ENCODE measurements around the gene EDEM1. TPM values are rescaled to one million over a fixed set of nuclear protein-coding genes. Genes with fewer than 3 reads are reported as not detected.

The EDEM1 gene
- total RNA-seq, 1 donor from 2014 or later: 15.3 TPM

DNA sequence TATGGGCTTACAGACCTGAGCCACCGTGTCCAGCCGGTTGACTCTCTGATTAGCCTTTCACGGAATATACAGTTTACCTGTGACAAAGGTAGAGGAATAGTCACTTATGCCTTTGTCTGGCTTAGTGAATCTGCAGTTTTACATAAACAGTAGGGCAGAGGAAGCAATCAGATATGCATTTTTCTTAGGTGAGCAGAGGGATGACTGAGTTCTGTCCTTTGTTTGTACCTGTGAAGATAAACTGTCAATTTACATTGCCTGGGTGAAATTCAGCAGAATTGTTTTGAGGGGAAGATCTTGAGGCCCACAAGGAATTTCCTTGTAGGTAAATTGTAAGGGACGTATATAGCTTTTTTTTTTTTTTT lies 10.8 kb downstream of the EDEM1 start:
- DNase-seq (ENCODE audit: low read depth in 2 of 2): no peak

DNA sequence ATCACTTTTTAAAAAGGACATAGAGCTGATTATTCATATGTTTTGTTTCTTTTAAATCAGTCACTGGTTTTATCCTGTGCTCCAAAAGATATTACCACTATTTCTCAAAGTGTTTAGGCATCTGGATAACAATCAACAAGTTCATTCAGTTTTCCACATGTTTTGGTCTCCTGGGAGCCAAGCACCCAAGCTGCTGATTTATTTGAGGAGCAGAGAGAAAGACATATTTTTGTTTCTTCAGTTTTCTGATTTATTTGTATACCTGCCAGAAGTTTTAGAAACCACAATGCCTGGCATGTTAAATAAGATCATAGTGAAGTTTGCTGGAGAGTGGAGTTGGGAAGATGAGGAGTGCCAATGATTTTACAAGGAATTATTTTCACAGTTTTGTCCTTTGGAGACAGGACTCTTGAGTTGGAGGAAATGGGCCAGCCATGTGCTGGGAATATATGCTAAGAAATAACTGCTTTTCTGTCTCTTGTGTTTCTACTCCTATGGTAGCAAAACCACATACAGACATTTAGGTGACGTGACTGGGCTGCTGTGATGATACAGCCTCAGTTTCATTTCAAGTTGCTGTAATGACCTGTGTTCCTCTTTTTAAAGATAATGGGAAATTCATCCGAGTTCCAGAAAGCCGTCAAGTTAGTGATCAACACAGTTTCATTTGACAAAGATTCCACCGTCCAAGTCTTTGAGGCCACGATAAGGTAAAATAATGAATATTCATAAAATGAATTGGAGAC lies 11.7 kb downstream of the EDEM1 start:
- DNase-seq (ENCODE audit: low read depth in 2 of 2): no peak

DNA sequence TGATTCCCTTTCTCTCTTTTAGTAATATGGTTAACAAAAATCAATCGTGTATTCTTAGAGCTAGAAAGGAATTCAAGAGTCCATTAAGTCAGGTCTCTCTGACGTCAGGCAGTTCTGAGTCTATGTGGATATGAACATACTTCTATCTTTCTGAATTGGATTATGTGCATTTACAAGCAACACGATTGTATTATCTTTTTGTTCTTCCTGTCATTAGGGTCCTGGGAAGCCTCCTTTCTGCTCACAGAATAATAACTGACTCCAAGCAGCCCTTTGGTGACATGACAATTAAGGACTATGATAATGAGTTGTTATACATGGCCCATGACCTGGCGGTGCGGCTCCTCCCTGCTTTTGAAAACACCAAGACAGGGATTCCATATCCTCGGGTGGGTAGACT lies 14.0 kb downstream of the EDEM1 start:
- no peak for DNase-seq (ENCODE audit: low read depth in 2 of 2)

DNA sequence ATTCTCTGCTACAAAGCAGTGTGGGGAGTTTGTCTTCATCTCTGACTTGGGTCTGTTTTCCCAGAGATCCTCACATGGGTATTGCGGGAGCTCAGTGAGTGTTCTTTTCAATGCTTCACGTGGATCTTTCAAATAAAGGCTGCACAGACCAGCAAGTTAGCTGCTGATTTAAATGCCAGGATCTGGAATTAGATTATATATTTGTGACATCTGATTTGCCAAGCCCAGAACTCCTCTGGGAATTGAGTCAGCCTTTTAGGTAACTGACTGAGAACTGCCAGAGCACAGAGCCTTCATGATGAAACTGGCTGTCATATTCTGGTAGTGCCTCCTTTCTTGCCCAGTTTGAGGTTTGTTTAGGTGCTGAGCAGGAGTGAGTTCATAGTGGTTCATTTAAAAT lies 14.7 kb downstream of the EDEM1 start:
- no peak for DNase-seq (ENCODE audit: low read depth in 2 of 2)

DNA sequence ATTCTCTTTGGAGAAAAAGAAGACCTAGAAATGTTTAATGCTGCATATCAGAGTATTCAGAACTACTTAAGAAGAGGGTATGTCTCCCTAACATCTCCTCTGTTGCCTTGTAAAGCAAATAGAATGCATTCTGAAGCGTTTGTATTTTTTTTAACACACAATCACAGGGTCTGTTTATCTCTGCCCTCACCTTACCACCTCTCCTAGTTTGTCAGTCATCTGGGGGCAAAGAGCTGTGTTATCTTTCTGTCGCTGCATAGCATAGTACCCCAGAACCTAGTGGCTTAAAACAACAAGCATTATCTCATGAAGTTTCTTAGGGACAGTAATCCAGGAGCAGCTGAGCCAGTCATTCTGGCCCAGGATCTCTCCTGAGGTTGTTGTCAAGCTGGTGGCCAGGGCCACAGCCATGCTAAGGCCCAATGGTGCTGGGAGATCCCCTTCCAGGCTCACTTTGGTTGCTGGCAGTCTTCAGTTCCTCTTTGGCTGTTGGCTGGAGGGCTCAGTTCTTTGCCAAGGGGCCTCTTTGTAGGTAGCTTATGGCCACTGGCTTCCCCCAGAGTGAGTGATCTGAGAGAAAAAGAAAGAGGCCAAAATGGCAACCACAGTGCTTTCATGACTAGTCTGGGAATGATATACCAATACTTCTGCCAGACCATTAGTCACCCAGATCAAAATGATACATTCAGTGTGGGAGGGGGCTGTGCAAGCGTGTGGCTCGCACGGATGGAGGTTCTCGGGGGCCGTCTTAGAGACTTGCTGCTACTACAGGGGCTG lies 17.8 kb downstream of the EDEM1 start:
- no peak for DNase-seq (ENCODE audit: low read depth in 2 of 2)

DNA sequence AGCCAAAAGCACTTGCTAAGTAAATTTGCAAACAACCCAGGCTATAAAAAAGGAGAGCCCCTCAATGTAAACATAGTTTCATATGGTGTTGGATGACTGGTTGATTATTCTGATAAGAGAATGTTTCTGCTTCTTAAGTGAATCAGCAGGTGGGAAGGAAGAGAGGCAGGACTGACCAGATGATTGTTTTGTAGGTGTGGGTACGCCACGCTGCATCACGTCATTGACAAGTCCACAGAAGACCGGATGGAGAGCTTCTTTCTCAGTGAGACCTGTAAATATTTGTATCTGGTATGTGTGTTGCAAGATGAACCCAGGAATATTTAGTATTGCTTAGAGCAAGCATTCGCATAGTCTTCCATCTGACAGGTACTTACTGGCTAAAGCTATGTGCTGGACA lies 23.4 kb downstream of the EDEM1 start:
- no peak for DNase-seq (ENCODE audit: low read depth in 2 of 2)

DNA sequence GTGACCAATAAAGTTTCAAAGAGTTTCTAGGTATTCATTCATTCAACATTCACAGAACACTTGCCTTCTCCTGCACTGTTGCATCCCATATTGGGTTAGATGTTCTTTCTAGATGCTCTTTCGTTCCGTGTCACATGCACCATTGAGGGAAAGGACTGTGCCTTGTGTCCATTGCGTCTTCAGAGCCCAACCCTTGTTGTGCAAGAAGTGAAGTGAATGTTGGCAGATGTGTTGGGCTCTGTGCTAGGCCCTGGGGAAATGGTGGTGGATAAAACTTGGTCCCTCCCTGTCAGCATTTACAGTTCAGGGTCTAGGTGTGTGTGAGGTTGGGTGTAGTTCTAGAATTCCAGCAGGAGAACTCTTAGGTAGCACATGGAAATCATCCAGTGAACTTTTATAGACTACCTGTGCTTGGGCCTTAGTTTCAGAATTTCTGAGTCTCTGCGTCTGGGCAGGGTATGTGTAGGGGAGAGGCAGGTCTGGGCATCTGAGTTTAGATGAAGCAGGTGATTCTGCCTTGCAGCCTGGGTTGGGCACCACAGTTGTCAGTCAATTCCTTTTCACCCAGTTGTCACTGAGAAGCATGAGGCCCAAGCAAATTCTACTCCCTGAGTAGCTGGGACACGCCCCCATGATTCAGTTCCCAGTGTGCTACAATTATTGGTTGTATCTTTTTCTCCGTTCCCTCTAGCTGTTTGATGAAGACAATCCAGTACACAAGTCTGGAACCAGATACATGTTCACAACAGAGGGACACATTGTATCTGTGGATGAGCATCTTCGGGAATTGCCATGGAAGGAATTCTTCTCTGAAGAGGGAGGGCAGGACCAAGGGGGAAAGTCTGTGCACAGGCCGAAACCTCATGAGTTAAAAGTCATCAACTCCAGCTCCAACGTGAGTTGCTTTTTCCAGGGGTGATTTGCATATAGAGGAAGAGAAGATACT lies 25.4 kb downstream of the EDEM1 start:
- DNase-seq (ENCODE audit: low read depth in 2 of 2): no peak

DNA sequence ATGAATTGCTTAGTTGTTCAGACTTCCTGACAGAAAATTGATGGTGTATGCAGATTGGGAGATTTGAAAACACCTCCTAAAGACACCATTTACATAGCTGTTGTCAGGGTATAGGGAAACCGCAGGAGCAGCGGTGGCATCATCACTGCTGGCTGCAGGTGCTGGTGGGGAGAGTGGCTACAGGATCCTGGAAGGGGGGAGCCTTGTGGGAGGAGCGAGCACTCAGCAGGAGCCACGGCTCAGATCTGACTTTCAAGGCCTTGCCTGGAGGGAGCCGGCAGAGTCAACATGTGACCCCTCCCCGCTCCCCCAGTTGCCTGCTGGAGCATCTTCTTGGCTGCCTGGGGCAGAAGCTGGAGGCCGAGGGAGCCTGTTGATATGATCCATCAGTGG lies 26.1 kb downstream of the EDEM1 start:
- DNase-seq (ENCODE audit: low read depth in 2 of 2): no peak

DNA sequence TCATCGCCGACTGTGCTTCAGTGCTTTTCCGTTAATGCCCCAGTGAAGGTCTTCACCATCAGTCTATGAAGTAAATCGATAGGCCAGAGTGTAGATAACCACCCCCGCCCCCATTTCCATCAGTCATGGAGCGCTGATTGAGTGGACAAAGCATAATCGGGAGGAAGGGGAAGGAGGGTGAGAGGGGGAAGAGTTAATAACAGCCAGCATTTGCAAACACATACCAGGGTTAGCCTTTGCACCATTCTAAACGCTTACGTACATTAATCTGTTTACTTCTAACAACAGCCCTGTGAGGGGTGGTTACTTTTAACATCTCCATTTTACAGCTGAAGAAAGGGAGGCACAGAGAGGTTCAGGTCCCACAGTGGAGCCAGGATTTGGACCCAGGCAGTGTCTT lies 26.8 kb downstream of the EDEM1 start:
- no peak for DNase-seq (ENCODE audit: low read depth in 2 of 2)

DNA sequence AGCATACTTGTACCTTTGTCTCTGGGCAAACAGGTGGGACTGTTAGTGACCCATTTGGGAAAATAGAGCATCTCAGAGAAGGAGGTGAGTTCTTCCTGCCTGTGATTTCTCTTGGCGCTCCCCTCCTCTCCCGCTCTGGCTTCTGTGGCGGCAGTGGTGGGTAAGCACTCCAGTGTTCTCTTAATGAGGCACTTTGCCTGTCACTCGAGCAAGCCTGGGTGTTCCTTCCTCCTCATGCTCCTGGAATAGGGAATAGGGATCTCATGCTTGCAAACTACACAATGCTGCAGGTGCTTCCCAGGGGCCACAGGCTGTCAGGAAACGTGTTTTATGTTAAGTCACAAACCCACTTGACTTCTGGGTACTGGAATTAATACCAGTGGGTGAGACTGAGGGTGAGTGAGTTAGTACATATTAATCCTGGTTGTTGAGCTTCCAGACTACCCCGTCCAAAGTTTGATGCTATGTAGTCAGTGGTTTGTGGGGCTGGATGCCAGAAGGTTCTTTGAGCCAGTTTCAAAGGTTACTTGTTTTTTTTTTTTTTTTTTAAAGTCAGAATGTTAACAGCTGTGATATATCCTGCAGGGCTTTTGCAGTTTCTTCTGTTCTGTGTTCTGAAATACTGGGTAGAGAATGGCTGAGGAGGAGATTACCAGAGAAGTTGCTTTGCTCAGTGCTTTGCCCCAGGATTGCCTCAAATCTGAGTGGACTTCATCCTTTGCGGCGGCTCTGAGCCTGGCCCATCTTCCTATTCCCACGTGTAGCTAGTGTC lies 30.5 kb downstream of the EDEM1 start:
- no peak for DNase-seq (ENCODE audit: low read depth in 2 of 2)

DNA sequence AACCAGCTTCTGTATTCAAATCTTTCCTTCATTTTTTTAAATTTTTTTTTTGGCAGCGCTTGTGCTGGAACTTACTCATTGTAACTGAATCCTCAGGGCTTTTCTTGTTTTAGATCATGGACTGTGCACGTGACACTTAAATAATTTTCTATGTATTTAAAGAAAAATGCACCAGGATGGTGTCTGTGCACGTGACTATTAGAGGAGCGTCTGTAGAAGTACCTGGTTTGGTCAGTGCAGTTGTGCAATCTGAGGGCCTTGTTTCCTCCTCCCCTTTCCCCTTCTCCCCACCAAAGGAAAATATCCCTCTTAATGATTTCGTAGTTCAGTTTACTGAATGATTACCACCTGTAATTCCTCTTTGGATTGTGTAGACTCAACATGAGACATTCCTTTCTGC lies 31.3 kb downstream of the EDEM1 start:
- DNase-seq (ENCODE audit: low read depth in 2 of 2): no peak

DNA sequence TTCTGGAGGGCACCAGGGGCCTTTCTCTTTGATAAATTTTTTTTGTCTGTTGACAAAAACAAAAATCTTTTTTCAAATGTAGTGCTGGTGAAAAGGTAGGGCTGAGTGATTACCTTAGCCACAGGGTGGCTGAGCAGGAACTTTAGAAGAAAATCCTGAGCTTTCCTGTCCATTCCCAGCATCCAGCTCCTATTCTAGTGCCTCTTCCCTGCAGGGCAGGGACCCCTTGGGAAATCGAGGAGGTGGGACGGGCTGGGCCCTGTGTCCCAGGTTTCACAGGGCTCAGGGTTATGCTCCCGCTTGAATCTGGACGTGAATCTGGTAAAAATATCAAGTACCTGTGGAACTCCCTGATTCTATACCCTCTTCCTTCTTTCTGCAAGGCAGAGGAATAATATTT lies 31.7 kb downstream of the EDEM1 start:
- no peak for DNase-seq (ENCODE audit: low read depth in 2 of 2)

DNA sequence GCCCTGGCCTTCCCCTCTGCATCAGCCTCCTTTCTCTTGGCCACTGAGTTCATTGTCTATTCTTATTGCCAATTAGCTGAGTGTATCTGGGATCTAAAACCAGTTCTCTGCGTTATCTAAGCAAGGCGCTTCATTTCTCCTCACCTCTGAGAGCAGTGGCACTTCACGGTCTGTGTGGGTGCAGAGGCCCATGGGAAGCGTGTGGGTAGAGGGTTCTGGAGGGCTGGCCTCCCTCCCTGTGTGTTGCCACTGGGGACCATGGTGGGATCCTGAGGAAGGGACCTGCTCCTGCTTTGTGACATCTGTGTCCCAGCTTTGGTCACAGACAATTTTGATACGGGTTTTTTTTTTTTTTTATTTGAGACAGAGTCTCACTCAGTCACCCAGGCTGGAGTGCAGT lies 32.7 kb downstream of the EDEM1 start:
- DNase-seq (ENCODE audit: low read depth in 2 of 2): no peak

DNA sequence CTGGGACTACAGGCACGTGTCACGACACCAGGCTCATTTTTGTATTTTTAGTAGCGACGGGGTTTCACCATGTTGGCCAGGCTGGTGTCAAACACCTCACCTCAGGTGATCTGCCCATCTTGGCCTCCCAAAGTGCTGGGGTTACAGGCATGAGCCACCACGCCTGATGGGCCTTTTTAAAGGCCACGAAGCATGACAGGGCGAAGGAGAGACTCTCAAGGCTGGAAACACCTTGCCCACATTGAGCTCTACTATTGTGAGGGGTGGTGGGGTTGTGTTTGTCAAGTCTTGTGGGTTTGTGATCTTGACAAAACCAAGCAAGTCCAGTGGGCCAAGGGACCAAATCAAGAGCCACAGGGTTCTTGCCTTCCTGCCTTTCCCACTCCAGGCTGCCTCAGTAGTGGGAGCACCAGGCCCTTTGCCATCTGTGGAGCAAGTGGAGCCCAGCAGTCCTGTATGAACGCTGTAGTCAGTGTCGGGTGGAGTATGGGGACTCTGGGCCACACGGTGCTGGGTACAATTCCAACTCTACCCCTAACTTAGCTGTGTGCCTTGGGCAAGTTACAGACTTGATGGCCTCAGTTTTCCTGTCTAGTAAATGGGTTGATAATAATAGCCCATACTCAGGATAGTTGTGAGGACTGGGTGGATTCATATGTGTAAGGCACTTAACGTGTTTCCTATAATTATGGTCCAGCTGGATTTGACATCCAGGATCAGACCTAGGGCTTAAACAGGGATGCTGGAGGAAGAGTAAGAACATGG lies 33.3 kb downstream of the EDEM1 start:
- no peak for DNase-seq (ENCODE audit: low read depth in 2 of 2)

DNA sequence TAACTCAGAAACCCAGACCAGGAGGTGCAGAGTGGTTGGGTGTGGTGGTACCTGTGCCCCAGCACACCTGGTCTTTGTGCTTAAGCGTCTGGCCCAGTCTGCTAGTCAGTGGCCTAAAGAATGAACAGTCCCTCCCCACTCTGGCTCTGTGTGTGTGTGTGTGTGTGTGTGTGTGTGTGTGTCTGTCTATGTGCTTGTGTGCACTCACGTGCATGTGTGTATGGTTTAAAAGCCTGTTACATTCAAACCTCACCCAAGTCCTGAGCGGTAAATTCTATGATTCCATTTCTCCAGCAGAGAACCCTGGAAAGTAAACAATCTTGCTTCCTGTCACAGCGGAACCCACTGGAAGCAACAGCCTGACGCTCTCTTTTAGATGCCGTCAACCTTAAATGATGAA lies 34.2 kb downstream of the EDEM1 start:
- peak in 1 of 2 donors; percentile 23 for DNase-seq (ENCODE audit: low read depth in 2 of 2)

DNA sequence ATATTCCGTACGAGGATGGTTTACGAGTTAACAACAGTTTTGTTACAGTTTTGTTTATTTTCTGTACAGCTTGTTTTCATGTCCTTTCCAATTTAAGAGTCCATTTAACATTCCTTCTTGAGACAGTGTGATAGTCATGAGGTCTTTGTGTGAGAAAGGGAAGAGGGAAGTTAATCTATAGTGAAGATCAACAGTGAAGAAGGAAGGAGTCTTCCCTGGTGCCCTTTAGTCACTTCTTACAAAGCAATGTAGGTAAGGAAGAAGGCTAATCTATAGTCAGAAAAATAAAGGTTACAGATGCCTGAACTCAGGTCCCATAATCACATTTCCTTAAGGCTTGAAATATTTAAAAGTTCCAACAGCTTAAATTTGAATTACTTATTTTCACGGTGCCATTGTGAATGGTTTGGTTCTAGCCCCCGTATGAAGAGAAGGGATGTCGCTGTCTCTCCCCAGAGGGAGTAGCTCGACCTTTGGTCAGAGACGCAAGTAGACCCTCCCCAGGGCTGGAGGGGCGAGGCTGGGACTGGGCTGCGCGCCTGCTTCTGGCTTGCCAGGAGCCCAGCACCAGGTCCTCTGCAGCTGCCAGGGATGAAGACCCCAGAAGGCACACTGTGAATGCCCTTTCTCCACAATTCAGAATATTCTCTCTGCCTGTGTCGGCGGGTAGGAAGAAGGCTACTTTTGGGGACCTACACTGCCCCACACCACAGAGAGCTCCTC lies 34.9 kb downstream of the EDEM1 start:
- DNase-seq (ENCODE audit: low read depth in 2 of 2): no peak

DNA sequence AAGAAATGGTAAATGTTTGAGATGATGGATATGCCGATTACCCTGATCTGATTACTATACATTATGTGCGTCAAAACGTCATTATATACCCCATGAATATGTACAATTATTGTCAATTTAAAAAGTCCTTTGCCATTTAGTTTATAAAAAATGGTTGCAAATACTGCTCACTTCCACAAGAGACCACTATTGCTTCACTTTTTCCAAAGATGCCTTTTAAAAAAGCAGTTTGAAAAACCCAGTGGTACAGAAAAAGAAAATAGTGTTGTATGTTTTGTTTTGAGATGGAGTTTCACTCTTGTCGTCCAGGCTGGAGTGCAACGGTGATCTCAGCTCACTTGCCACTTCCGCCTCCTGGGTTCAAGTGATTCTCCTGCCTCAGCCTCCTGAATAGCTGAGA lies 39.3 kb downstream of the EDEM1 start:
- peak; percentile 43 to 62 for DNase-seq (ENCODE audit: low read depth in 2 of 2)

DNA sequence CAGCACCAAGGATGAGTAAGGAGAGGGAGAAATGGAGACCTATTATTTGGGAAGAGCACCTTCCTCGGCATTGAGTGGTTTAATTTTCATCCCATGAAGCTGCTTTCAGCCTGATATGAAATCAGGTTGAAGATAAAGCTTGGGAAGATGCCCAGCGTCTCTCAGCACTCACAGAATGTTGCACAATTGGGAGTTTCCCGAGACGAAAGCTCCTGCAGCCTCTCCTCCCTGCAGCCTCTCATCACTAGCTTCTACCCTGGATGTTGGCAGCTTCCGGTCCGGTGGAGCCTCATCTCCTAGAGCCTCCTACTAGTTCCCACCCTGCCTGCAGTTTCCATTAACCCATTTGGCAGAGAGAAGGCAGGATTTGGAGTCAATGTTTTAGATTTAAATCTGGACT lies 40.3 kb downstream of the EDEM1 start:
- no peak for DNase-seq (ENCODE audit: low read depth in 2 of 2)

DNA sequence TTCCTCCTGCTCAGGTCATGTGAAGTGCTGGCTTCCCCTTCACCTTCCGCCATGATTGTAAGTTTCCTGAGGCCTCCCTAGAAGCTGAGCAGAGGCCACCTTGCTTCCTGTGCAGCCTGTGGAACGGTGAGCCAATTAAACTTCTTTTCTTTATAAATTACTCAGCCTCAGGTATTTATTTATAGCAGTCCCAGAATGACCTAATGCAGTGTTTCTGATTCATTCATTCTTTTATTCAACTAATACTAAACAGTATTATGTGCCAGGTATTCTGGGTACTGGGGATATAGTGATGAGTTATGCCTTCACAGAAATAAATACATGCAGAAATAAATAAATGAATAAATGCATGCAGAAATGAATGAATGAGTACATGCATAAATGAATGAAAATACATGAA lies 41.9 kb downstream of the EDEM1 start:
- no peak for DNase-seq (ENCODE audit: low read depth in 2 of 2)

DNA sequence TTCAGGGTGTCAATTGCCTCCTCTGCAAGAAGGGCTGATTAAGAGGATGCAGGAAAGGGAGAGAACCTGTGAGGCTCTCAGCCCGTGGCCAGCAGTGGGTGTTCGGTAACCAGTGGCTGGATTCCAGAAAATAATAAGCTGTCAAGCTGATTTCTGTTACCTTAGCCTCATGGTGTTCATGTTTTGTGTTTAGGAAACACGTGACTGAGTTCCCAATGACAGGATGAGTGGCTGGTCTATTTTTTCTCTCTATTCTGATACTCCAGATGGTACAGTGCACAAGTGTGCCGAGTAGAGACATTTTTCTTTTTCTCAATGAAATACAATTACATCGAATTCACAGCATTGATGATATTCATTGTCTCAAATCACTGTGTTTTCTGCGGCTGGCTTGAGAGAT lies 43.6 kb downstream of the EDEM1 start:
- peak in 1 of 2 donors; percentile 17 for DNase-seq (ENCODE audit: low read depth in 2 of 2)

Data from lung microvascular endothelial cell (primary cell).